ENCODE measurements around the gene CCSAP. TPM values are rescaled to one million over a fixed set of nuclear protein-coding genes. Genes with fewer than 3 reads are reported as not detected.
"Not testable (repeated sequence)": the region's sequence is repeated elsewhere in the genome, so short reads cannot be mapped to it uniquely, and the experiment has no call there.

CCSAP gene
- total RNA-seq, 1 donor from 2014 or later = 5.1 TPM

GRCh38 chr1:229293528-229294204 lies 49.2 kb downstream of the CCSAP start:
- no peak overlapping the region for H3K4me3 ChIP-seq (ENCODE audit: low read depth, low read length)
- no peak for DNase-seq (ENCODE audit: low read depth)
- TF ChIP-seq CTCF (conservative IDR thresholded peaks at IDR 0.05; ENCODE audit: low read depth, low read length) = no peak

- not testable (repeated sequence) for DNase-seq (ENCODE audit: low read depth); H3K4me3 ChIP-seq (ENCODE audit: low read depth, low read length)
Measured at GRCh38 chr1:229291686-229292085, 51.2 kb downstream of the CCSAP start.

GRCh38 chr1:229288516-229288915 lies 54.3 kb downstream of the CCSAP start:
- DNase-seq (ENCODE audit: low read depth) = no peak
- no peak for TF ChIP-seq CTCF (conservative IDR thresholded peaks at IDR 0.05; ENCODE audit: low read depth, low read length)
- no peak overlapping the region for H3K4me3 ChIP-seq (ENCODE audit: low read depth, low read length)

GRCh38 chr1:229287267-229287666 lies 55.6 kb downstream of the CCSAP start:
- no peak for DNase-seq (ENCODE audit: low read depth)
- H3K4me3 ChIP-seq (ENCODE audit: low read depth, low read length) = no peak overlapping the region
- no peak for TF ChIP-seq CTCF (conservative IDR thresholded peaks at IDR 0.05; ENCODE audit: low read depth, low read length)

- H3K4me3 ChIP-seq (ENCODE audit: low read depth, low read length) = no peak overlapping the region
- TF ChIP-seq CTCF (conservative IDR thresholded peaks at IDR 0.05; ENCODE audit: low read depth, low read length) = no peak
- DNase-seq (ENCODE audit: low read depth) = no peak
Measured at GRCh38 chr1:229286099-229286766, 56.6 kb downstream of the CCSAP start.

GRCh38 chr1:229285440-229285839 lies 57.4 kb downstream of the CCSAP start:
- no peak overlapping the region for H3K4me3 ChIP-seq (ENCODE audit: low read depth, low read length)
- DNase-seq (ENCODE audit: low read depth) = no peak
- TF ChIP-seq CTCF (conservative IDR thresholded peaks at IDR 0.05; ENCODE audit: low read depth, low read length) = no peak

- H3K4me3 ChIP-seq (ENCODE audit: low read depth, low read length) = no peak overlapping the region
- DNase-seq (ENCODE audit: low read depth) = no peak
- TF ChIP-seq CTCF (conservative IDR thresholded peaks at IDR 0.05; ENCODE audit: low read depth, low read length) = no peak
Measured at GRCh38 chr1:229284887-229285286, 58.0 kb downstream of the CCSAP start.

Measured in epithelial cell of proximal tubule (primary cell).